A549 (cell line): Measurements from ENCODE around the gene PSD. TPM values are rescaled to one million over a fixed set of nuclear protein-coding genes. Genes with fewer than 3 reads are reported as not detected.
A peak's percentile ranks its signal among the peaks of the same experiment; 100 is the strongest.

Experiments
- ATAC-seq, 2 experiments: fragments of 200-7000 bp in 1 of 2; fragments of >200 bp in 1 of 2; cut with Nextera tagmentation in 1 of 2; cut with Tn5 transposase in 1 of 2; 3 replicates each; pipeline versions ENCODE4 v1.8.0 to v1.9.1; 2018 to 2020; ENCODE audit warnings: mild to moderate bottlenecking in 1 of 2, moderate library complexity in 1 of 2
- CTCF ChIA-PET: fragments of 300-600 bp; sonication (Branson Sonifier 250); formaldehyde crosslinking; extraction: SDS; loops from one replicate; lab custom pipeline; 2021; ENCODE audit warnings: antibody characterized with exemption, inconsistent platforms; lab: Yijun Ruan, JAX
- POLR2A ChIA-PET: fragments of 350-600 bp; formaldehyde crosslinking; extraction: SDS; loops from one replicate; lab custom pipeline; 2021; ENCODE audit warnings: antibody characterized with exemption, inconsistent platforms; lab: Yijun Ruan, JAX
- DNase-seq, 2 experiments: peaks; one replicate each; pipeline versions ENCODE4 v3.0.0 to v3.0.0-alpha.2; 2011 to 2016; ENCODE audit warnings: low read depth in 1 of 2, low spot score in 1 of 2
- FAIRE-seq: peaks from 2 replicates; lab custom pipeline; 2011; peaks lifted over from hg19 to GRCh38; lab: Jason Lieb, UNC
- H3K27ac ChIP-seq, 2 experiments: fragments of >200 bp; sonication (Bioruptor Twin); formaldehyde crosslinking; 3 replicates each; pipeline ENCODE4 v1.5.1; 2016 to 2017
- H3K4me1 ChIP-seq: fragments of >200 bp; sonication (Bioruptor Twin); formaldehyde crosslinking; 3 replicates; pipeline ENCODE4 v1.6.1; 2016
- H3K4me2 ChIP-seq: fragments of >200 bp; sonication (Bioruptor Twin); formaldehyde crosslinking; 3 replicates; pipeline ENCODE4 v1.6.1; 2016
- H3K4me3 ChIP-seq: fragments of >200 bp; sonication (Bioruptor Twin); formaldehyde crosslinking; 3 replicates; pipeline ENCODE4 v1.5.1; 2016
- H3K9me3 ChIP-seq: fragments of >200 bp; sonication (Bioruptor Twin); formaldehyde crosslinking; 3 replicates; pipeline ENCODE4 v1.6.1; 2016
- ATOH8 ChIP-seq: fragments of 250-450 bp; sonication (Bioruptor Pico); IDR thresholded peaks from 2 replicates; pipeline ENCODE4 v1.5.0; 2020; ENCODE audit warnings: low read depth, mild to moderate bottlenecking, moderate library complexity
- BCL3 ChIP-seq: fragments of >200 bp; sonication (Bioruptor Twin); formaldehyde crosslinking; IDR thresholded peaks from 3 replicates; pipeline ENCODE4 v1.6.1; 2016
- BHLHE40 ChIP-seq: IDR thresholded peaks from 2 replicates; pipeline ENCODE4 v1.6.1; 2012; ENCODE audit warnings: low read depth, low read length, inconsistent platforms
- CBX2 ChIP-seq: fragments of 200-600 bp; sonication (generic); IDR thresholded peaks from 2 replicates; pipeline ENCODE4 v1.6.1; 2016; ENCODE audit warnings: low read depth, mild to moderate bottlenecking, borderline replicate concordance
- E2F6 ChIP-seq: IDR thresholded peaks from 2 replicates; pipeline ENCODE4 v1.6.1; 2012; ENCODE audit warnings: low read depth, borderline replicate concordance
- EHF ChIP-seq: fragments of 250-450 bp; sonication (Bioruptor Pico); IDR thresholded peaks from 2 replicates; pipeline ENCODE4 v1.5.0; 2020; ENCODE audit warnings: mild to moderate bottlenecking
- HDAC2 ChIP-seq: fragments of 200-600 bp; sonication (generic); IDR thresholded peaks from 2 replicates; pipeline ENCODE4 v1.6.1; 2016
- HES2 ChIP-seq: fragments of >200 bp; sonication (Bioruptor Twin); formaldehyde crosslinking; IDR thresholded peaks from 2 replicates; pipeline ENCODE4 v1.6.1; 2016
- HOXA7 ChIP-seq: fragments of 250-450 bp; sonication (Bioruptor Pico); IDR thresholded peaks from 2 replicates; pipeline ENCODE4 v1.5.0; 2020; ENCODE audit warnings: mild to moderate bottlenecking, moderate library complexity
- JUN ChIP-seq, 2 experiments: fragments of >200 bp; sonication (Bioruptor Twin); formaldehyde crosslinking; IDR thresholded peaks; 2 replicates in 1 of 2; 3 replicates in 1 of 2; pipeline ENCODE4 v1.6.1; 2016 to 2017
- MAFK ChIP-seq: fragments of 450-650 bp; IDR thresholded peaks from 2 replicates; pipeline ENCODE4 v1.6.1; 2014; ENCODE audit not compliant: partially characterized antibody
- MAX ChIP-seq: IDR thresholded peaks from 2 replicates; pipeline ENCODE4 v1.6.1; 2012
- MYC ChIP-seq: IDR thresholded peaks from 2 replicates; pipeline ENCODE4 v1.6.1; 2012; ENCODE audit warnings: mild to moderate bottlenecking, inconsistent platforms, low read length, improper control_type of control experiment, borderline replicate concordance
- NFE2L2 ChIP-seq: fragments of 150-350 bp; conservative IDR thresholded peaks from 2 replicates; pipeline ENCODE4 v1.6.1; 2014; ENCODE audit warnings: low read length
- NPAS2 ChIP-seq: fragments of 250-450 bp; sonication (Bioruptor Pico); IDR thresholded peaks from 2 replicates; pipeline ENCODE4 v1.8.0; 2022; ENCODE audit warnings: mild to moderate bottlenecking, moderate library complexity, borderline replicate concordance
- PBX3 ChIP-seq: IDR thresholded peaks from 2 replicates; pipeline ENCODE4 v1.6.1; 2012
- PHF8 ChIP-seq: fragments of 200-600 bp; sonication (generic); IDR thresholded peaks from 2 replicates; pipeline ENCODE4 v1.6.1; 2016; ENCODE audit warnings: low read depth, mild to moderate bottlenecking, antibody characterized with exemption, moderate library complexity, borderline replicate concordance
- POLR2A ChIP-seq: IDR thresholded peaks from 2 replicates; pipeline ENCODE4 v1.6.1; 2012; ENCODE audit warnings: mild to moderate bottlenecking, low read length
- RAD21 ChIP-seq, 2 experiments: fragments of >200 bp in 1 of 2; sonication (Bioruptor Twin) in 1 of 2; formaldehyde crosslinking in 1 of 2; IDR thresholded peaks in 1 of 2; conservative IDR thresholded peaks in 1 of 2; 2 replicates in 1 of 2; 3 replicates in 1 of 2; pipeline ENCODE4 v1.6.1; 2012 to 2018; ENCODE audit warnings: inconsistent platforms in 1 of 2
- TP53 ChIP-seq: fragments of 250-450 bp; sonication (Bioruptor Pico); IDR thresholded peaks from 2 replicates; pipeline ENCODE4 v1.5.0; 2021; ENCODE audit warnings: mild to moderate bottlenecking, moderate library complexity
- ZFP36 ChIP-seq: fragments of 450-650 bp; IDR thresholded peaks from 2 replicates; pipeline ENCODE4 v1.6.1; 2014; ENCODE audit warnings: borderline replicate concordance; ENCODE audit not compliant: partially characterized antibody
- ZNF302 ChIP-seq: fragments of 250-450 bp; sonication (Bioruptor Pico); IDR thresholded peaks from 2 replicates; pipeline ENCODE4 v1.9.0; 2021; ENCODE audit warnings: inconsistent platforms, mild to moderate bottlenecking, moderate library complexity
- WGBS: methylation state at CpG from one replicate; pipeline ENCODE4 v1.1.6; 2017; ENCODE audit errors: missing lambda C conversion rate; 5-methylcytosine and 5-hydroxymethylcytosine counted together
- polyA plus RNA-seq, 4 experiments: library from polyadenylated mRNA; depleted of rRNA in 3 of 4; stranded (reverse); fragments of >200 nt; fragmentation: RNase III in 1 of 4; extraction: RNeasy Plus Mini Kit Qiagen cat#74134 plus additional on column Dnase treatment in 1 of 4; gene quantifications; 2 replicates in 3 of 4; 3 replicates in 1 of 4; pipeline ENCODE4 v1.2.3, GENCODE V29; 2011 to 2017

The PSD gene
- polyA plus RNA-seq, 2 of the 4 experiments (the other 2 are of a cell fraction): 0.14 to 0.75 TPM

- no peak for DNase-seq
- FAIRE-seq: no peak
Observed at GRCh38 chr10:102451105-102451969, 32.8 kb upstream of the PSD start, which contains the start of gene C10orf95. C10orf95 (minus strand) TSS chr10:102451543; CDS start chr10:102451093, 450 bp downstream.

GRCh38 chr10:102450374-102451104 is 32.0 kb upstream of the PSD start:
- peak; percentile 78 to 79 for ATAC-seq
- no peaks in the 10 kb centered on the region for H3K9me3 ChIP-seq
- H3K4me2 ChIP-seq: peak overlapping the region; percentile 87
- peak; percentile 74 to 79 for DNase-seq
- H3K4me3 ChIP-seq: peak overlapping the region; percentile 97
- peaks cover 46% of the 10 kb centered on the region for H3K4me1 ChIP-seq
- no peak for FAIRE-seq
- peak overlapping the region; percentile 89 to 95 for H3K27ac ChIP-seq
- POLR2A ChIA-PET: interaction anchor here (0.7 to 2.1 kb wide), 10 partner anchors 10 to 281 kb away, joined by 3 to 9 read pairs (median 4); partner anchors contain the start of genes CUEDC2 and FBXL15
- 2% methylated on average over 25 of the region's 104 CpGs for WGBS
- CTCF ChIA-PET: interaction anchor here (1.0 to 3.7 kb wide), 16 partner anchors 10 to 281 kb away, joined by 3 to 20 read pairs (median 6); partner anchors contain the start of gene CUEDC2
- 0 out of 2 replicates have a peak, but pooled peaks have one; percentile 65 for TF ChIP-seq E2F6
- TF ChIP-seq EHF (CRISPR knock-in tag): peak; percentile 65; the same call in 1 of the 2 replicates
- no peak for TF ChIP-seq ATOH8
- TF ChIP-seq MYC: peak; percentile 78; the same call in 1 of the 2 replicates
- no peak for TF ChIP-seq ZNF302 (CRISPR knock-in tag)
- peak in 1 of 2 experiments; percentile 90; a peak in 3 of 5 replicates for TF ChIP-seq JUN (IDR thresholded peaks at IDR 0.05)
- peak; percentile 81; the same call in 1 of the 2 replicates for TF ChIP-seq TP53 (CRISPR knock-in tag)
- TF ChIP-seq PBX3: 0 out of 2 replicates have a peak, but pooled peaks have one; percentile 4
- peak; percentile 60; the same call in 2 of the 3 replicates for TF ChIP-seq BCL3
- TF ChIP-seq POLR2A: peak; percentile 75
- peak; percentile 83 for TF ChIP-seq NPAS2 (CRISPR knock-in tag)
- no peak for TF ChIP-seq BHLHE40
- TF ChIP-seq MAX: peak; percentile 85

More at GRCh38 chr10:102451105-102451969, 32.8 kb upstream of the PSD start, which contains the start of gene C10orf95:
- POLR2A ChIA-PET: interaction anchor here (0.6 to 2.1 kb wide), 11 partner anchors 9 to 282 kb away, joined by 3 to 9 read pairs (median 4); partner anchors contain the start of gene CUEDC2
- CTCF ChIA-PET: interaction anchor here (1.0 to 3.7 kb wide), 15 partner anchors 10 to 282 kb away, joined by 3 to 20 read pairs (median 6); partner anchors contain the start of gene CUEDC2
- Histone ChIP-seq H3K4me1 (peaks cover 54% of the 10 kb centered on the region), H3K4me2 (peak within 1 kb of the TSS; percentile 87), H3K27ac (peak within 1 kb of the TSS; percentile 89 to 95), H3K9me3 (no peaks in the 10 kb centered on the region), H3K4me3 (peak within 1 kb of the TSS; percentile 97)
- WGBS: 64% methylated on average over 25 of the region's 28 CpGs
- peak in 1 of 2 experiments; percentile 5; a peak in 2 of 6 replicates for ATAC-seq
- TF ChIP-seq RAD21 (conservative IDR thresholded peaks at IDR 0.05 in 1 of 2, IDR thresholded peaks at IDR 0.05 in 1 of 2) (no peak), MAFK (no peak), HES2 (no peak), ZFP36 (no peak), CBX2 (no peak), HOXA7 (no peak), PHF8 (no peak; the same call in 1 of the 2 replicates), HDAC2 (no peak), NFE2L2 (no peak)
